ENCODE measurements around the gene SUGCT.

- TF ChIP-seq POLR2A (IDR thresholded peaks at IDR 0.05): no peak
- TF ChIP-seq POLR2AphosphoS5 (IDR thresholded peaks at IDR 0.05): no peak
- TF ChIP-seq, protein P1, sequence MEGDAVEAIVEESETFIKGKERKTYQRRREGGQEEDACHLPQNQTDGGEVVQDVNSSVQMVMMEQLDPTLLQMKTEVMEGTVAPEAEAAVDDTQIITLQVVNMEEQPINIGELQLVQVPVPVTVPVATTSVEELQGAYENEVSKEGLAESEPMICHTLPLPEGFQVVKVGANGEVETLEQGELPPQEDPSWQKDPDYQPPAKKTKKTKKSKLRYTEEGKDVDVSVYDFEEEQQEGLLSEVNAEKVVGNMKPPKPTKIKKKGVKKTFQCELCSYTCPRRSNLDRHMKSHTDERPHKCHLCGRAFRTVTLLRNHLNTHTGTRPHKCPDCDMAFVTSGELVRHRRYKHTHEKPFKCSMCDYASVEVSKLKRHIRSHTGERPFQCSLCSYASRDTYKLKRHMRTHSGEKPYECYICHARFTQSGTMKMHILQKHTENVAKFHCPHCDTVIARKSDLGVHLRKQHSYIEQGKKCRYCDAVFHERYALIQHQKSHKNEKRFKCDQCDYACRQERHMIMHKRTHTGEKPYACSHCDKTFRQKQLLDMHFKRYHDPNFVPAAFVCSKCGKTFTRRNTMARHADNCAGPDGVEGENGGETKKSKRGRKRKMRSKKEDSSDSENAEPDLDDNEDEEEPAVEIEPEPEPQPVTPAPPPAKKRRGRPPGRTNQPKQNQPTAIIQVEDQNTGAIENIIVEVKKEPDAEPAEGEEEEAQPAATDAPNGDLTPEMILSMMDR (IDR thresholded peaks at IDR 0.05): no peak
- TF ChIP-seq EP300 (IDR thresholded peaks at IDR 0.05): no peak
These were observed 669.8 kb downstream of the SUGCT start for GRCh38 chr7:40804477-40805215.
